HG03039 (cell line): ENCODE measurements around the gene MTERF2.

ENCODE experiments used
- ATAC-seq: cut with Tn5 transposase; IDR thresholded peaks from one replicate; pipeline ENCODE4 v1.9.1; 2021; ENCODE audit warnings: mild to moderate bottlenecking, moderate library complexity; ENCODE audit not compliant: unreplicated experiment

MTERF2 gene

DNA sequence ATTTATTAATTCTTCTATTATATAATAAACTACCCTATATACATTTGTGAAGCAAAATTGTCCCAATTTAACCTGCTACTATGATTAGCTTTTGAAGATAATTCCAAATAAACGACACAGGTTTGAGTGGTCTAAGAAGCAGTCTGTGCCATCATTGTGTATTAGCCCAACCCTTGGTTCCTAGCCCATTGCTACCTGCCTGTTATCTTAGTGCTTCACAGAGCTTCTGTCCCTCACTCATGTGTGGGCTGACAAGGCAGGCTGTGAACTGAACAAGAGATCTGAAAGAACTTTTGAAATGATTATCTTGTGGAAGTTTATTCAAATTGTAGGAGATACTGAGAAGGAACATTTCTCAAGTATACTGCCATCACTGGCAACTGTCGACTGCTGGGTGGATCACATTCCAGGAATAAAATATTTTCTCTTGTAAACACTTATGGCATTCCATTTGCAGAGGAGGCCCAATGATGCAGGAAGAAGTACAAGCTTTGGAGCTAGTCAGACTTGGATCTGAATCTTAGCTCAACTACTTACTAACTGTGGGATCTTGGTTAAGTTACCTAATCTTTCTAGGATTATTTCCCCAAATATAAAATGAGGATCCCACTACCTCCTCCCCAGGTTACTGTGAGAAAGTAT lies 7.8 kb upstream of the MTERF2 start:
- no peak for ATAC-seq

DNA sequence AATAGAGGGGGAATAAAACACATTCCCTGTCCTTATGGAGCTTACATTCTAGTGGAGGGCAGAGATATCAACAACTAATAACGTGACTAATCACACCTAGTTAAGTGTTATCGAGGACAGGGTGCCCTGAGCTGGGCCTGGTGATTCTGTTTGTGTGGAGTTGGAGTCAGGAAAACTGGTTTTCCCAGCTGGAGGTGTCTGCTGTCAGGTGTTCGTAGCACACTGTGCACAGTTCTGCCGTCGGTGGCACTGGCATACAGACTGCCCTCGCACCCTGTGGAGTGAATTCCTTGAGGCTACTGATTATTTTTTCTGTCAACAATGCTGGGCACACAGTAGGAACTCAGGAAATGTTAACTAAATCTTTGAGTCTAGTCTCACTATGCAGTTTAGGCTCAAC lies 900 bp upstream of the MTERF2 start:
- no peak for ATAC-seq

DNA sequence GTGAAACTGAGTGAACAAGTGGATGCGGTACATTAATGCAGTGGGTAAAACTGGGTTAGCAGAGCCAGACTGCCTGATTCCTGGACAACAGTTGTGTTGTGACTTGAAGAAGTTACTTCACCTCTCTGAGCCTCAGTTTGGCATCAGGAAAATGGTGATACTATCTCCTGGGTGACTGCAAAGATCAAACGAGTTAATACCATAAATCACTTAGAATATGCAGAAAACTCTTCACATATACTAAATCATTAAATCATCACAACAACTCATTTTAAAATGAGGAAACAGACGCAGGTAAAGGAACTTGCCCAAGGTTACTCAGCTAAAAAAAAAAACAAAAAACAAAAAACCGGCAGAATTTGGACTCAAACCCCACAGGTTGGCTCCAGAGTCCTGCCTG lies 811 bp downstream of the MTERF2 start:
- ATAC-seq = no peak

DNA sequence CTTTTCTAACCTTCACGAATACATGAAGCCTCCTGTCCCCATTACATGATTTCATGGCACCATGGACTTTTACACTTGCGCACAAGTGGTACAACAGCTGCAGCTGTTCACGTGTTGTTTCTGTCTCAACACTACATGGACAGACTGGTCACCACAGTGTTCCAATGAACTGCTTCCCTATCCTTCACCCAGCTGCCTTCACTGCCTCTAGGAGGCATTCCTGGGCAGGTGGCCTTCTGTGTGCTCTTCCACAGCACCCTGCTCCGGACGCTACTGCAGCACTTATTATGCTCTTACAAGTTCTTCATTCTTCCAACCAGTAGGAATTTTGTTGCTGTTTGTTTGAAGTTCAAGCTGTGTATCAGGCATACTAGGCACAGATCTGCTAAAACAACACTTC lies 1.5 kb downstream of the MTERF2 start:
- no peak for ATAC-seq

DNA sequence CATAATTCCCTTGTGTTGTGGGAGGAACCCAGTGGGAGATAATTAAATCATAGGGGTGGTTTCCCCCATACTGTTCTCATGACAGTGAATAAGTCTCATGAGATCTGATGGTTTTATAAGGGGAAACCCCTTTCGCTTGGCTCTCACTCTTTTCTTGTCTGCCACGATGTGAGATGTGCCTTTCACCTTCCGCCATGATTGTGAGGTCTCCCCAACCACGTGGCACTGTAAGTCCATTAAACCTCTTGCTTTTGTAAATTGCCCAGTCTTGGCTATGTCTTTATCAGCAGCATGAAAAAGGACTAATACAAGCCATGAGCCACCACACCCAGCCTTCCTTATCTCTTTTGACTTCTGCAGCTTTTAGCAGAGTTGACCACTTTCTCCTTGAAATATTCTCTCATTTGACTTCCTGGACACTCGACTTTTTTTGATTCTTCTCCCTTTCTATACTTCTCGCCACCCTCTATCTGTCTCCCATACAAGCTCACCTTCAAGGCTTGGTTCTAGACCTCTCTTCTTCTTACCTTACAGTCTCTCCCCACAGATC lies 2.3 kb downstream of the MTERF2 start:
- no peak for ATAC-seq

DNA sequence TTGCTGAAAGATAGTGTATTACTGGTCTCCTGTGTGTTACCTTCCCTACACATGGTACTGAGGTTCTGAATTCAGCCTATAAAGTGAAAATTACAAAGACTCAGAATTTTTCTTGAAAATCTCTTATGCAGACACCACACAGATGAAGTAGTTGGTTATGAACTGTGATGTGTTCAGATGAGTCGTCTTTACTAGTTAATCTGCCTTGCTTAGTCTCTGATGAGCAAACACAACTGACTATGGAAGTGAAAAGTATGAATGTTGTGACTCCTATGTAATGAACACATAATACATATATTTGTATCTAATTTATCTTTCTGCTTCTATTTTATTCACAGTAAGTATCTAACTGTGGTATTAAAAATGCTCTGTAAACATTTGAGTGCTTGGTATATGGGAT lies 4.7 kb downstream of the MTERF2 start:
- no peak for ATAC-seq

DNA sequence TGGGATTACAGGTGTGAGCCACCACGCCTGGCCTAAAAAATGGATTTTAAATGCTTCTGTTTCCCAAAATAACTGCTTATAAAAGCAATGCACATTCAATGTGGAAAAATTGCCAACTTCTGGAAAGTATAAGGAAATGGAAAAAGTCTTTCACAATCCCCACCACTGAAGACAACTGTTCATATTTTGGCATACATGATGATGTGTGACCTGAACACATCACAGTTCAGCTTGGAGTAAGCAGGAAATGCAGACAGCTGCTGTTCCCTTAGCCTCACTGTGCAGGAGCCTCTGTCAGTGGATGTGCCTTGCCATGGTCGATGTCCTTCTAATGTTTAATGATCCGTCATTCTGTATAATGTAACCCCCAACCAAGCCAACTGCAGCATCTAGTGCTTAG lies 5.2 kb downstream of the MTERF2 start:
- no peak for ATAC-seq

DNA sequence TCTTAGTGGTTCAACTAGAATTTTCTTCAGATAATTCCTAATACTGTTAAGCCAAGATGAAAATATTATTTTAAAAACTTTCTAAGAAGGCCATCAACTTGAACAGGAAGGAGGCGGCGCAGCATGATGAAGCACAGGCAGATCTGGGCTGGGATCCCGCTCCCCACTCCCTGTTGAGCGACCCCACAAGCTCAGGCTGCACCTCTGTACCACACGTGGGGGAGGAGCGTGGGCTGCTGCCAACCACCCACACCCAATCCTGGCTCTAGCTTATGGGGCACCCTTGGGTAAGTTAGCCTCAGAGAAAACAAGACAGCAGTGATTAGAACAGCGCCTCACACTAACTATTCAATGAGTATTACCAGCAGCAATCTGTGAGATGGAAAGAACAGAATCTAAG lies 6.0 kb downstream of the MTERF2 start:
- ATAC-seq = no peak

DNA sequence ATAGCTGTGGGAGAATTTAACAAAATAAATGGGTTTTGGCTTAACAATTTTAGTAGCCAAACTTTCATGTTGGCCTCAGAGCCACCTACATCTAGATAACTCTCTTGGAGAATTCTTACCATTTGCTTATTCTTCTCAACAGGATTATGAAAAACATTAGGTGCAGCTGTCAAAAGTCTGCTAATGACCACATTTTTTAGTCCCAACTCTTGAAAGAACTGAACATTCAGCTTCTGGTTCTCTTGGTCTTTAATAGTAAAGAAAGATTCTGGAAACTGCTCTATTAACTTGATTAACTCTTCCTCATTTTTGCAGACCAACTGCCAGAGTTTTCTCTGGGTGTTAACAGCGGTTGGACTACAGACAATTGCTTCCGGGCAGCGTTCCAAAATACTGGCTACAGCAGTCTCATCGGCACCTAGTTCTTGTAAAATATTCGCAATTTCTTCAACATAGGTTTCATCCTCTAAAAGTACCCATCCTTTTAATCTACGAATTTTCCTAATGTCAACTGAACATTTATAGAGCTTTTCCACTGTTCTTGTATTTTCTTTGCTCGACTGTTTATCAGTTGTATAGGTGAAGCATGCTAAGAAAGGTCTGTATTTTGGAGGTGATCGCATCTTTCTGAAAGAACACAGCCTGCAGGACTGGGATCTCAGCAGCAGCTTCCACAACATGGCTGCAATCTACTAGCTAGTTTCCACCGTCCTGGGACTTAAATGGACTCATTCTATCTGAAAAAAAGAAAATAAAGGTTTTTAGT lies 8.7 kb downstream of the MTERF2 start:
- ATAC-seq = no peak

DNA sequence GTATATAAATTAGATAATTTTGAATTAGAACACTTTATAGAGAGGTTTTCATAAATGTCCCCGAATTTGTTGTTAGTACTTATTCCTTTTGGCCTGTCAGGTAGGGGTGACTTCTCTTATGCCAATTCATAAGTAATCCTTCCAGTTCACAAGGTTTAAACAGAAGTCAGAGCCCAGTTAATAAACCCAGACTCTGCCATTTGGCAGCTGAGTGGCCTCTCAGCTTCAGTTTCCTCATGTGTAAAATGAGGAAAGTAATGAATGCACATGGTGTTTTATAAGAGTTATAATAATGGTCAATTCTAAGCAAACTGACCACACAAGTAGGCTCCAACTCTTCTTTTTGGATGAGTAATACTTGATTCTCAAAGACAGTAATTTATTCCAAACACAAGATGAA lies 10.3 kb downstream of the MTERF2 start:
- no peak for ATAC-seq

DNA sequence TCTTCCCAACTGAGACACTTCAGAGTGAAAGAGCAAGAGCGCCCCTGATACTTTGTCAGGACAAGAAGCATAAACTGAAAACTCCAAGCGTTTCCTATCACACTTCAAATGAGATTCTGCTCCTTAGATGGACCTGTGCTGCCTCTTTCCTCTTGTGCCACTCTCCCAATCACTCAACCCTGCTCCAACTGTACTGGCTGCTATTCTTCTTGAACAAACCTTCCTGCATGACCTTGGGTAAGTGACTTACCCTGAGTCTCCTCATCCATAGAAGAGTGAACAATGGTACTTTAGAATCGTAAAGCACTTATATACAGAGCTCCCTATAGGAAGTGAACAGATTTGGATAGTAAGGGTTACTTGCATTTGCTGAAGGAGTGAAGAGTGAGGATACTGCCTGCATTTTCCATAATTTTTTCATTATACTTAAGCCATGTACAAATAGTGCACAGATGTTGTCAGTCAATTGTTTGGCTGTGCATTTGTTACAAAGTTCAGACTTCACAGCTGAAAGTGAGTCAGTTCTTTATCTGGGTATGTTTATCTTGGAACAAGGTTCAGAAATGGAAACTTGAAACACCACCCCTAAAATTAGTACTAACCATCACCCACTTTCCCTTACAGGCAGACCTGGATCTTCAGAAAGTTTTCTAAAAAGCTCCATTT lies 10.8 kb downstream of the MTERF2 start:
- no peak for ATAC-seq

DNA sequence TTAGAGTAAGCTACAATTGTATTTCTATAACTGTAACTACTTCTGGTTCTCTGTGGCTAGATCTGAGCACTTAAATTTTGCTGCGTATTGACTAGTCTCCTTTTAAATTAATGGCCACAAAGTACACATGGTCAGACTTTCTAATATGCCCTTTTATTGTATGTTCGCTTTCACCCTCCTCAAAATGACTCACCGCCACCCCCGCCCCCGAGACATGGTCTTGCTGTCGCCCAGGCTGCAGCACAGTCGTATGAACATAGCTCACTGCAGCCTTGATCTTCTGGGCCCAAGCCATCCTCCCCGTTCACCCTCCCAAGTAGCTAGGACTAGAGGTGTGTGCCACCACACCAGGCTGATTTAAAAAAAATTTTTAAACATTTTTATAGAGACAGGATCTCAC lies 11.8 kb downstream of the MTERF2 start:
- ATAC-seq = no peak

DNA sequence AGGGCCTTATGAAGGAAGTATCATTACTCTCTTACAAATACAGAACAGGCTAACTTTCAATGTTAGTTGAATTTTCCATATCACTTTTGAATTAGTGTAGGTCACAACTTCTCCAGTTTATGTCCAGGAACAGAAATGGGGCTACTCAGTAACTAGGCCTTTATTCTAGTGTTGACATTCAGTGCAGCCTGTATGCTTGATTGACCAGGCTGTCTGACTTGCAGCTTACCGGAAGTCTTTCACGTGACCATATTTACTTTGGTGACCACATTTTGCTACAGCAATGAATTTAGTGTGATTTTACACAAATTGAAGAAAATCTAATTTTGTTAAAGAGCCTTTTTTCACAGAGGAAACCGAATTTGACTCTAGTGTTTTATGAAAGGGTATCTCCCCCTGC lies 12.4 kb downstream of the MTERF2 start:
- peak; percentile 49 for ATAC-seq

DNA sequence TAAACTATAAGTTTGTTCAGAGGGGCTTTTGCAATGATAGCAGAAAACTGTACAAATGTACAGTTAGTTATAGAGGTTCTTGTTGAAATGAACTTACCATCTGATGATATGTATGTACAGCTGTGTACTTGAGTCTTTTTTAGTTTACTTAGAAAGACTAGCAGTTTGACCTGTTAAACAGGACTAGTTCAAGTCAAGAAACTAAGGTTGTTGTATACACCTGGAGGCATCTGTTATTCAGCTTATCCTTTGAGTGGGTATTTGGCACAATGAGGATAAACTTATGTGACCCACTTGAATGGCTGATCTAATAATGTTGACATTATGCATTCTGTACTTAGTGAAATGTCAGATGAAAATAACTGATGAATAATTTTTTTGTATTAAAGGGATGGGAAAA lies 13.4 kb downstream of the MTERF2 start:
- ATAC-seq = no peak

DNA sequence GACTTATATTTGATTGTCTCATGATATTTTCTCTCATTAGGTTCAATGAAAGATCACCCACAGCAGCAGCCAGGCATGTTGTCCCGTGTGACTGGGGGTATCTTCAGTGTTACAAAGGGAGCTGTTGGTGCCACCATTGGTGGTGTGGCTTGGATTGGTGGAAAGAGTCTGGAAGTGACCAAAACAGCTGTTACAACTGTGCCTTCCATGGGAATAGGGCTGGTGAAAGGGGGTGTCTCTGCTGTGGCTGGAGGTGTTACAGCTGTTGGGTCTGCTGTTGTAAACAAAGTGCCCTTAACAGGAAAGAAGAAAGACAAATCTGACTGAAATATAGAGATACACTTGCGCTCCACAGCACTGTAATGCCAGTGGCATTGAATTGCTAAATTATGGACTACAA lies 15.9 kb downstream of the MTERF2 start:
- no peak for ATAC-seq

DNA sequence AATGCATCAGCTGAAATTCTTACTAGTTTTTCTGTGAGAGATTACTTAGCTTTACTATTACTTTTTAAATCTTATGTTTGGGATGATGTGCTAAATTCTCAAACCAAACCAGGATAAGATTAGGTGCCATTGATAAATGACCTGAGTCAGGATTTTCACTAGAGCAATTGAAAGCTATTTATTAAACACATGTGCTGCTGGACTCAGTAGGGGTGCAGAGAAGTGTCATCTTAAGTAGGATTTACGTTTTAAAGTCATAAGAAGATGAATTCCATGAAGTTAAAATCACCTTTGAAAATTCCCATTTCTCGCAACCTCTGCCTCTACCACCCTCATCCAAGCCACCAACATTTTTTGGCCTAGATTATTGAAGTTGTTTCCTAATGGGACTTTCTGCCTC lies 22.4 kb downstream of the MTERF2 start:
- ATAC-seq = no peak

DNA sequence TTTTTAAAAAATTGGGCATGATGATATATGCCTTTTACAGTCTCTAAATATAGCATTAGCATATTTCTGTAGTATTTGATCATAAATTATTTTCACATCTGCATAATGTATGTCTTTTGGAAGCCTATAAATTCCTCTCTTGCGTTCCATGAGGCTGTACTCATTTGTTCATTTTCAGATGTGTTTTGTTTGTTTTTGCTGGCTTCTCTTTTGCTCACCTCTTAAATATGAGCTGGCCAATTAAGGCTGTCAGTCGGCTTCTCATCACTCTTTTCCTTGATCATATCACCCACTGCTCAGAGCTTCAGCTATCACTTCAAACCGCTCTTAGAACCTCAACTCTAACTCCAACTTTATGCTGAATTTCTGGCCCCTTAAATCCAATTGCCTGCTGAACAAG lies 24.7 kb downstream of the MTERF2 start:
- no peak for ATAC-seq

DNA sequence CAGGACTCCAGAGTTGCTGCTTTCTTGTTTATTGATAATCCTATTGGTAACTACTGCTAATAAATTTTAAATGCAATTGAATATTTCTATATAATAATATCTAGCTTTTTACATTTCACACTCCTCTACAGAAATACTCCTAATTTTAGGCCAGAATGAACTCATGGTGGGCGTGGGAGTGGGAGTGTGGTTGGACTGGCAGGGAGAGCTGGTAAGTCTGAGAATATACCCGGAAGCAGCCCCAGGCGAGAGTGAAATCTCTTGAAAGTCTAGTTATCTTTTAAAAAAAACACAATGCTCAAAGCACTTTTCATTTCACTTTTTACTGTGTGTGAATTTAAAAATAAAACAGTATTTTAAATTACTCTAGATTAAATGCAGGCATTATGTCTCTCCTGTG lies 26.5 kb downstream of the MTERF2 start:
- no peak for ATAC-seq

DNA sequence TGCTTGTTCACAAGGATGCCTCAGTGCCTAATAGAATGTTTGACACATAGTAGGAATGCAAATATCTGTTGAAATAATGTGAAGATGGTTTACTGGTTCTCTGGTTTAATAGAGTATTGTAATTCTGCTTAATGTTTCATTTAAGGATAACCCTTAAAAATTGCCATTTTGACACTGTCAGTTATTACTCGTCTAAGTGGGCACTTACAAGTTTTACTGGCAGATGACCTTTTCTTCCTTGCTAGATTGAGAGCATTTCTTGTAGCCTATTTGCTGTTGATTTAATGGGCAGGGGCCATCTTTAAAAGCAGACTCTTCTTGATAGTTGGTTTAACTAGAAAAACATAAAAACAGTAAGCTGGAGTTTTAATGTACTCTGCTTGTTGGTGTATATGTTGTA lies 29.4 kb downstream of the MTERF2 start:
- no peak for ATAC-seq

DNA sequence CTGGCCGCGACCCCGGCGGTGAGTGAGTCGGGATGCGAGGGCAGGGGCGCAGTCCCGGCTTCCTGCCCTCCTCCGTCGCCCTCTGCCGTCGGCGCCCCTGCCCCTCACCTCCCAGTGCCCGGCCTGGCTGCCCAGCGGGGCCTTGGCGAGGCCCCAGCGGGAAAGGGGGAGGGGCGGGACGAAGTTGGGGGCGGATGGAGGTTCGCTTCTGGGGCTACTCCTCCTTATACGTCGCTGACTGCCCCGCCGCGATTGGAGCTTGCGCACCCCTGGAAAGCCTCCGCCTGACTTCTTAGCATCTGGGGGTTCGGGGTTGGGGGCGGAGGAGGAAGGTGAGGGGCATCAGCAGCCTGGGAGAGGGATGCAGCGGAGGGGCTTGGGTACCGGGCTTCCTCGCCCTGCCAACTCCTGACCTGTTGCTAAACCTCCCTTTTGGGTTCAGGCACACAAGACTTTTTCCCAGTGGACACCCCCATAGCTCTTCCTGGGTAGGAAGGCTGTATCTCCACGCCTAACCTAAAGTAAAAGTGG lies 30.8 kb downstream of the MTERF2 start:
- peak; percentile 33 for ATAC-seq

DNA sequence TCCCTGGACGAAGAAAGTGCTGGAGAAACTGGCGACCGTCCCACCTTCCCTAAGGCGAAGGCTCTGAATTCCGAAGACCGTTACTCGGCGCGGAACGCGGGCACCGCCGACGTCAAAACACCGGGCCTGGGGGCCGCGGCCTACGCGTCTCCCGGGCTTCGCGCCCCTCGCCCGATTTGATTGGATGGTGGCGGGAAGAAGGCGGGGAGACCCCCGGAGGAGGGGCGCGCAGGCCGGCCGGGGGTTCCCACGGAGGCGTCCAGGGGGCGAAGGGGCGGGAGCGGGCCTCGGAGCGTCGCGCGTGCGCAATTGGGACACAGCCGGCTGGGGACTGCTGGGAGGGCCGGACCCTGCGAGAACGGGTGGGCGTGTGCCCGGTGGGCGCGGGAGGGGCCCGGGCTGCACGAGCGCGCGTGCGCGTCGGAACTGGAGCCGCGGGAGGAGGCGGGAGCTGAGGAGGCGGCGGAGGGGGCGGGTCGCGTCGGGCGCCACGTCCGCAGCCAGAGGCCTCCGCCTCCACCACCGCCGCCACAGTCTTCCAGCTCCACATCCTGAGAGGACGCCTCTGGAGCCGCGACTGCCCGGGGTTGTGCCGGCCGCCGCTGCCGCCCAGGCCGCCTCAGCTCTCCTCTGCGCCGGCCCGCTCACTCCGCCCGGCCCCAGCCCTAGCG lies 31.4 kb downstream of the MTERF2 start, which contains the start of gene TMEM263:
TSS of gene TMEM263 (plus strand) at position 531 of the 671 bp plus-strand sequence. CDS start 11,210 bp downstream, outside the sequence.
- ATAC-seq = peak; percentile 79
